ENCODE results near the gene RCOR3.
A peak's percentile ranks its signal among the peaks of the same experiment; 100 is the strongest.
"Not testable (repeated sequence)": the region's sequence is repeated elsewhere in the genome, so short reads cannot be mapped to it uniquely, and the experiment has no call there.

The RCOR3 gene

GRCh38 chr1:211343607-211344006, 84.4 kb downstream of the RCOR3 start:
- DNase-seq = no peak

- peak; percentile 14 for DNase-seq
These were observed 85.0 kb downstream of the RCOR3 start for GRCh38 chr1:211344152-211344618.

- DNase-seq = no peak
These were observed 86.6 kb downstream of the RCOR3 start for GRCh38 chr1:211345719-211346118.

GRCh38 chr1:211347077-211347844, 88.1 kb downstream of the RCOR3 start:
- no peak for DNase-seq

- DNase-seq = no peak
These were observed 89.4 kb downstream of the RCOR3 start for GRCh38 chr1:211348547-211348946.

DNA sequence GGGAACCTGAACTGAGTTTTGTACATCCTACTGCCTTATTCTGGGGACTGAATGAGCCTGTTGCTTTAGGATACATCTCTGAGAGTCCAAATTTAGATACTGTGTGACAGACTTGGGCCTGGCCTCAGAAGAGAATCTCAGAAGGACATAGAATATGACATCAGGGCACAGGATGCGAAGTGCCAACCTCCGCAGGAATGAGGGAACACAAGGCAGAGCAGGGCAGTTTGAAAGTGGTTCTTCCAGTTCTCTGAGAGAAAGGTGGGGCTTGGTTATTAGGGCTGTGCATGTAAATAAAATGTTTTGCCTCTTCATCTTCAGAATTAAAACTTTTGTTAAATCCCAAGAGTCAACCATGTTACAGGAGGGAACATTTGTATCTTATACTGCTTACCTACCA, 90.6 kb downstream of the RCOR3 start:
- DNase-seq = no peak

- DNase-seq = not testable (repeated sequence)
These were observed 92.9 kb downstream of the RCOR3 start for GRCh38 chr1:211352055-211352454.

DNA sequence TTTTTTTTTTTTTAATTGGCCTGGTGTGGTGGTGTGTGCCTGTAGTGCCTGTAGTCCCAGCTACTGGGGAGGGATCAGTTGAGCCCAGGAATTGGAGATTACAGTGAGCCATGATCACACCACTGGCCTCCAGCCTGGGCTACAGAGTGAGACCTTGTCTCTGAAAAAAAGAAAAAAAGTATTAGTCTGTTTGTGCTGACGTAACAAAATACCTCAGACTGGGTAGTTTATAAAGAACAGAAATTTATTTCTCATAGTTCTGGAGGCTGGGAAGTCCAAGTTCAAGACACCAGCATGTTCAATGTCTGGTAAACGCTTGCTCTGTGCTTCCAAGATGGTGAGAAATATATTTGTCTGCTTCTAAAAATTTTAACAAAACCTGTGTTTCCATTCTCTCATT, 93.3 kb downstream of the RCOR3 start:
- DNase-seq = no peak

DNA sequence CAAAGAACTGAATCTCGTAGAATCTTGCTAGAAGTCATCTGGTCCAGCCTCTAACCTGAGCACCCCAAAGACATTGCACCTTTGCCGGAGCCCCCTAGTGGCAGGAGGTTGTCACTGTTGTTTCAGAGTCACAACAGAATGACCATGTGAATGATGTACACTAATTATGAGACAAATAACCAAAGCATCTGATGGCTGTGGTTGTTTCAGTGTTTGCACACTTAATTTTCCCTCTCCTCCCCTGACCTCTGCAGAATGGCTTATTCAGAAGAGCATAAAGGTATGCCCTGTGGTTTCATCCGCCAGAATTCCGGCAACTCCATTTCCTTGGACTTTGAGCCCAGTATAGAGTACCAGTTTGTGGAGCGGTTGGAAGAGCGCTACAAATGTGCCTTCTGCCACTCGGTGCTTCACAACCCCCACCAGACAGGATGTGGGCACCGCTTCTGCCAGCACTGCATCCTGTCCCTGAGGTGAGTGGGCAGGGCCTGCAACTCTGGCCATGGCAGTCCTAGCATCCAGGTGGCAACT, 93.9 kb downstream of the RCOR3 start:
- peak; percentile 68 for DNase-seq

DNA sequence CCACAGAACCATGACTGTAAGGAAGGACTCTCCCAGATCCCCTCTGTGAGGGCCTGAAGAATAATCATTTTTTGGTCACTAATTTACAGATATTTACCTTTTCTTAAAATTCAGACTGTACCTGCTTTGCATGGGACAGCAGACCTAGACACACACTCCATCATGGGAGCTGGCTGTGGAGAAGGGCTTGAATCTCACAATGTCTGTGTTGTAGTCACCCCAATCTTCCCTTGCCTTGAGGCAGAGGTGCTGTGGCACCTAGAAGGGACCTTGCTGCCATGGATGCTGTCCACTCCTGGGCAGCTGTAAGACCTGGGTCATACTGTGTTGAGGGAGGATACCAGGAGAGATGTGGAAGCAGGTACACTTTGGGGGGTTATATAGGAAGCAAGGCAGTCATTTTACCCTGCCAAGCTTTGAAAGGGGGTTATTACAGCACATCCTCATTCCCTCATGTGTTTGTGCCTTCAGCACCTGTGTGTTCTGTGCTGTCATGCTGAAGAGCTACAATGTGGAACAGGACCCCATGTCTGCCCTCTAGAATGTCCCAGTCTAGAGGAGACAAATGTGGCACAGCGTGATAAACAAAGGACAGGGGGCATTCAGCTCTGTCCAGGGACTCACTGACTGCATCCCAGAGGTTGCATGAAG, 94.5 kb downstream of the RCOR3 start:
- no peak for DNase-seq

GRCh38 chr1:211355873-211356272, 96.7 kb downstream of the RCOR3 start:
- DNase-seq = no peak

DNA sequence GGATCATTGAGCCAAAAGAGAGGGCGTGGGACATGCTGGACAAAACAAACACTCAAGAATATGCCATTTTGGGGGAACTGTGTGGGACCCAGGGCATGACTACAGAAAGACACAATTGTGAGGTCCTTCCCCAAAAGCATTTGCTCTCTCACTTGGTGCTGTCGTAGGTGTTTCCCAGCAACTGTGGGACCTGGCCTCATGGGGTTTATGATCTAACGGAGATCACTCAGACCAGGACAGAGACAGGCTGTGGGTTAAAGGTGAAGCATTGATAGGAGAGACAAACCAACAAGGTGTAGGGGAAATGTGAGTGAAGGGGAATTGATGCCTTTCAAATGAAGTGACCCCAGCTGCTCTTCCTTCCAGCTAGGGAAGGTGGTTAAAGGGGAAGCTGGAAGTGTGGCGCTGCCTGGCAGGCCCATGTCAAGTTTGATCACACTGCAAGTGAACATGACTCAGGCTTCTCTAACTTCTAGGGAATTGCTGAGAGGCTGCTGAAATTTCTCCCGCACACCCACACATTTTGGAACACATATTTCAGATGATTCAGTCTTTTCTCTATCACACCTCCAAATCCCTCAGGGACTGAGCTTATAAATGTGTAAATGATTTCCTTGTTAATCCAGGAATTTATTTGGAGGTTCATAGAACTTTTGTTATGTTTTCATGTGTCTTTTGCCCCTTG, 97.7 kb downstream of the RCOR3 start:
- no peak for DNase-seq

DNA sequence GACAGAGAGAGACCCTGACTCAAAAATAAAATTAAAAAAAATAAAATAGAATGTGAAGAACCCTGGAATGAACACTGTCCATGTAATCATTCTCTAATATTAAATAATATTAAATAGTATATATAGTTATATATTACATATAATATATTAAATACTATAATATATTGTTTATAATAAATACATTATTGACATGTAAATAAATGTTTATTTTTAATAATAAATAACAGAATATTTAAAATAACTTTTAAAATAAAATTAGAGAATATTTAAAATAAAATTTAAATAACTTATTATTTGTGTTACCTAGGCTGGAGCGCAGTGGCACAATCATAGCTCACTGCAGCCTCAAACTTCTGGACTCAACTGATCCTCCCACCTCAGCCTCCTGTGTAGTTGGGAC, 99.5 kb downstream of the RCOR3 start:
- no peak for DNase-seq

DNA sequence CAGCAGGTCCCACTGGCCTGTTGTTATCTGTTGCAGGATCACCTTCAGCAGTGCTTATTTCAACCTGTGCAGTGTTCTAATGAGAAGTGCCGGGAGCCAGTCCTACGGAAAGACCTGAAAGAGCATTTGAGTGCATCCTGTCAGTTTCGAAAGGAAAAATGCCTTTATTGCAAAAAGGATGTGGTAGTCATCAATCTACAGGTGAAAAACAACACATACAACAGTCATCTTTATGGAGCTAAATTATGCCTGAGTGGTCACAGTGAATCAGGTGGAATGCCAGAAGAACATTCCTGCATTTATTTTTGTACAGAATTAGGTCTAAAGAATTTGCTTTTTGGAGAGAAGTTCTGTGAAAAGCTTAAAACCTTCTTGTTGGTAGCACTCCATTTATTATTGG, 100.7 kb downstream of the RCOR3 start:
- no peak for DNase-seq

DNA sequence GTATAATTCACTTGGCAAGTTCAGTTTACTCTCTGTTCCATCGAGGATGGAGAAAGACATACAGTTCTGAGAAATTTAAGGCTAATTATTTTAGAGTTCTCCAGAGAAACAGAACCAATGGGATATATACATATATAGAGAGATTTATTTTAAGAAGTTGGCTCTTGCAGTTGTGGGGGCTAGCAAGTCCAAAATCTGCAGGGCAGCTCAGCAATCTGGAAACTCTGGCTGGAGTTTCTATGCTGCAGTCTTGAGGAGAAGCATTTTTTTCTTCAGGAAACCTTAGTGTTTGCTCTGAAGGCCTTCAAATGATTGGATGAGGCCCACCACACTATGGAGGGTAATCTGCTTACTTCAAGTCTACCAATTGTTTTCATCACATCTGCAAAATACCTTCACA, 102.0 kb downstream of the RCOR3 start:
- no peak for DNase-seq

Measured in OCI-M1 (cell line).